ENCODE results near the gene DPEP2NB. TPM values are rescaled to one million over a fixed set of nuclear protein-coding genes. Genes with fewer than 3 reads are reported as not detected.
"Not testable (repeated sequence)": the region's sequence is repeated elsewhere in the genome, so short reads cannot be mapped to it uniquely, and the experiment has no call there.

Gene DPEP2NB
- total RNA-seq, 6 experiments from 2014 or later = not detected

DNA sequence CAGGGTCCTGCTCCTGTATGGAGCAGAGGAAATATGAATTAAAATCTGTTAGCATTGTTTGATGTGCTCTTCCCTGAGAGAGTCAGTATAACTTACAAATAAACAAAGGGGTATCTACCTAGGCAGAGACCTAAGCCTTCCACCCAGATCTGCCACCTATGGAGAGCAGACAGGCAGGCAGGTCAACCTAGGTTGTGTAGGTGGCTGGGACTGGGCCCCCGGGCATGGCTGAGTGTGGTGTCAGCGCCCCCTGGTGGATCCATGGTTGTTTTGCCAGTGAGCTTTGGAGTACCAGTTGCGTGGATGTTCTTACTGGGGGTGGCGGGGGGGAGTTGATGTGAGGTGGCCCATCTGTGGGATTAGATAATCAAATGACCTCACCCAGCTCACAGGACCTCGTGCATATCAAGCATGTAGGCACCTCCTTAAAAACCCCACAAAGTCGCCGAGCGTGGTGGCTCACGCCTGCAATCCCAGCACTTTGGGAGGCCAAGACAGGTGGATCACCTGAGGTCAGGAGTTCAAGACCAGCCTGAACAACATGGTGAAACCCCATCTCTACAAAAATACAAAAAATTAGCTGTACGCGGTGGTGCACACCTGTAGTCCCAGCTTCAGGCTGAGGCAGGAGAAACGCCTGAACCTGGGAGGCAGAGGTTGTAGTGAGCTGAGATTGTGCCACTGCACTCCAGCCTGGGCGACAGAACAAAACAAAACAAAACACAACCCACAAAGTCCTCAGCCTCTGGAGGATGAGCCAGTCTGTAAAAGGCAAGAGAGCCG lies 25.0 kb upstream of the DPEP2NB start:
- Mint-ChIP-seq H3K27me3 (ENCODE audit: insufficient read depth) (no peaks in the 10 kb centered on the region; the same call in 1 of the 2 replicates), H3K4me3 (no peak overlapping the region), H3K27ac (0 out of 2 replicates have a peak overlapping the region, but pooled peaks have one; percentile 35), H3K9me3 (no peaks in the 10 kb centered on the region), H3K4me1 (ENCODE audit: low read depth) (no peaks in the 10 kb centered on the region), H3K36me3 (ENCODE audit: low read depth) (no peaks in the 10 kb centered on the region; the same call in 1 of the 2 replicates)
- peak; percentile 42 for DNase-seq
- TF ChIP-seq, protein P1, sequence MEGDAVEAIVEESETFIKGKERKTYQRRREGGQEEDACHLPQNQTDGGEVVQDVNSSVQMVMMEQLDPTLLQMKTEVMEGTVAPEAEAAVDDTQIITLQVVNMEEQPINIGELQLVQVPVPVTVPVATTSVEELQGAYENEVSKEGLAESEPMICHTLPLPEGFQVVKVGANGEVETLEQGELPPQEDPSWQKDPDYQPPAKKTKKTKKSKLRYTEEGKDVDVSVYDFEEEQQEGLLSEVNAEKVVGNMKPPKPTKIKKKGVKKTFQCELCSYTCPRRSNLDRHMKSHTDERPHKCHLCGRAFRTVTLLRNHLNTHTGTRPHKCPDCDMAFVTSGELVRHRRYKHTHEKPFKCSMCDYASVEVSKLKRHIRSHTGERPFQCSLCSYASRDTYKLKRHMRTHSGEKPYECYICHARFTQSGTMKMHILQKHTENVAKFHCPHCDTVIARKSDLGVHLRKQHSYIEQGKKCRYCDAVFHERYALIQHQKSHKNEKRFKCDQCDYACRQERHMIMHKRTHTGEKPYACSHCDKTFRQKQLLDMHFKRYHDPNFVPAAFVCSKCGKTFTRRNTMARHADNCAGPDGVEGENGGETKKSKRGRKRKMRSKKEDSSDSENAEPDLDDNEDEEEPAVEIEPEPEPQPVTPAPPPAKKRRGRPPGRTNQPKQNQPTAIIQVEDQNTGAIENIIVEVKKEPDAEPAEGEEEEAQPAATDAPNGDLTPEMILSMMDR (IDR thresholded peaks at IDR 0.05) = peak; percentile 94

DNA sequence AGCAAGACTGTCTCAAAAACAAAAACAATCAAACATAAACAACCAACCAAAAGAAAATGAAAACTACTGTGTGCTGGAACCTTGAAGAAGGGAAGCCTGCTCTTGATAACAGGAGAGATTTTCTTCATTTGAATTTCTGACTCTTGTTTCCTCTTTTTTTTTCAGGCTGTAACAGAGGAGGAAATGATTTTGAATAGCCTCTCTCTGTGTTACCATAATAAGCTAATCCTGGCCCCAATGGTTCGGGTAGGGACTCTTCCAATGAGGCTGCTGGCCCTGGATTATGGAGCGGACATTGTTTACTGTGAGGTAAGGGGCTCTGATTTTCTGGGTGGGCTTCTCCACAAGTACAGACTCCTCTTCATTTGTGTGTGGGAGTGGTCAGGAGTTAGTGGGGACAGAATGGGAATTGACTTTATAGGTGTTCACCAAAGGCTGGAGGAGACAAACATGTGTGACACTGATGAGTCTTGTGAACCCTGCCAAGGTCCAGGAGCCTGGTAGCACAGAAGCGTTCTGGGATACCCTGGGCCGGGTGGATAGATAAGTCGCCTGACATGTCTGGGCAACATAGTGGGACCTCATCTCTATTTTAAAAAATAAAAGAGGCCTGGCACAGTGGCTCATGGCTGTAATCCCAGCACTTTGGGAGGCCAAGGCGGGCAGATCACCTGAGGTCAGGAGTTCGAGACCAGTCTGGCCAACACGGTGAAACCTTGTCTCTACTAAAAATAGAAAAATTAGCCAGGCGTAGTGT lies 22.3 kb upstream of the DPEP2NB start:
- H3K9me3 Mint-ChIP-seq = no peaks in the 10 kb centered on the region
- no peak for DNase-seq
- no peaks in the 10 kb centered on the region for H3K4me1 Mint-ChIP-seq (ENCODE audit: low read depth)
- TF ChIP-seq, protein P1 (IDR thresholded peaks at IDR 0.05) = no peak
- H3K27ac Mint-ChIP-seq = no peak overlapping the region
- no peaks in the 10 kb centered on the region; the same call in 1 of the 2 replicates for H3K36me3 Mint-ChIP-seq (ENCODE audit: low read depth)
- H3K4me3 Mint-ChIP-seq = no peak overlapping the region
- H3K27me3 Mint-ChIP-seq (ENCODE audit: insufficient read depth) = no peaks in the 10 kb centered on the region; the same call in 1 of the 2 replicates

DNA sequence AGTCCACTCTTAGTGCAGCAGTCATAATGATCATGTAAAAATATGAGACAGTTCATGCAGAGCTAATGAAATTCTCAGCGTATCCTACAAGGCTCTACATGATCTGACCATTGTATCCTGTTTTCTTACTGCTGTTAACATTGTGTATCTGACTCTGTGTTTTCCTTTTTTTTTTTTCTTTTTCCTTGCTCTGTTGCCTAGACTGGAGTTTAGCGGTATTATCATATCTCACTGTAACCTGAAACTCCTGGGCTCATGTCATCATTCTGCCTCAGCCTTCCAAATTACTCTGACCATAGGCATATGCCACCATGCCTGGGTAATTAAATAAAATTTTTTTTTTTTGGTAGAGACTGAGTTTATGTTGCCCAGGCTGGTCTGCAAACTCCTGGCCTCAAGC lies 19.5 kb upstream of the DPEP2NB start:
- Mint-ChIP-seq H3K27me3 (ENCODE audit: insufficient read depth) (no peaks in the 10 kb centered on the region; the same call in 1 of the 2 replicates), H3K27ac (no peak overlapping the region), H3K9me3 (no peaks in the 10 kb centered on the region), H3K36me3 (ENCODE audit: low read depth) (peaks cover 5% of the 10 kb centered on the region; the same call in 1 of the 2 replicates), H3K4me1 (ENCODE audit: low read depth) (peaks cover 19% of the 10 kb centered on the region), H3K4me3 (no peak overlapping the region)
- TF ChIP-seq, protein P1 (IDR thresholded peaks at IDR 0.05) = no peak
- DNase-seq = no peak

DNA sequence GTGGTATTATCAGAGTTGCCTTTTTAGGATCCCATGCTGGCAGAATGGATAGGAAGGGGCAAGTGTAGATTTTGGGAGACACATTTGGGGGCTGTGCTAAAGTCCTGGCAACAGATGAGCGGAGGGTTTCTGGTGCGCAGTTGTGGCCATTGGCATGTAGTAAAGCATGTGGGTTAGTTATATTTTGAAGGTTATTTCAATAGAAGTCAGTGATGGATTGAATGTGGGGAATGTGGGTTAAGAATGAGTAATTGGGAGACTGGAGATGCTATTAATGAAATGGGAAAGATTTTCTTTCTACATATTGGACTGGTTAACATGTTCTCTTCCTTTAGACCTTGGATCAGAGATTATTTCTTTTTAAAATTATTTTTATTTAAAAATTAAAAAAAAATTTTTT lies 17.4 kb upstream of the DPEP2NB start:
- Mint-ChIP-seq H3K4me1 (ENCODE audit: low read depth) (peaks cover 24% of the 10 kb centered on the region), H3K27me3 (ENCODE audit: insufficient read depth) (no peaks in the 10 kb centered on the region), H3K9me3 (no peaks in the 10 kb centered on the region), H3K36me3 (ENCODE audit: low read depth) (peaks cover 6% of the 10 kb centered on the region), H3K27ac (no peak overlapping the region), H3K4me3 (no peak overlapping the region)
- TF ChIP-seq, protein P1 (IDR thresholded peaks at IDR 0.05) = no peak
- DNase-seq = no peak

DNA sequence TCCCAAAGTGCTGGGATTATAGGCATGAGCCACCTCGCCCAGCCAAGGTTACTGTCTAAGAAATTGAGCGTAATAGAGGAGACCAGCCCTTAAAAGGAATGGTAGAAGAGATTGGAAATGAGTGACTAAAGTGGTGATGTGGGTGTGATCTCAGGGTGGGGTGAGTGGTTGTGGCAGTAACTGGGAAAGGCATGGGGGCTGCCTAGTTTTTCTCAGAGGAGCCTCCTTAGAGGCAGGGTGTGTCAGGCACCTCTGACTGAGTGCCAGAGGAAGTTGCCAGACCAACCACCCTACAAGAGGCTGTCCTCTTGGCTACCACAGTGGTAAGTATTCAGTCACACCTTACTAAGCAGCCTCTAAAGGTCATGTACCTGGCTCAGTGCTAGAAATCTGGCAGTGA lies 16.2 kb upstream of the DPEP2NB start:
- H3K36me3 Mint-ChIP-seq (ENCODE audit: low read depth) = peaks cover 14% of the 10 kb centered on the region
- no peak overlapping the region for H3K4me3 Mint-ChIP-seq
- H3K4me1 Mint-ChIP-seq (ENCODE audit: low read depth) = peaks cover 24% of the 10 kb centered on the region
- TF ChIP-seq, protein P1 (IDR thresholded peaks at IDR 0.05) = no peak
- DNase-seq = no peak
- no peaks in the 10 kb centered on the region for H3K9me3 Mint-ChIP-seq
- H3K27ac Mint-ChIP-seq = peak overlapping the region; percentile 3
- H3K27me3 Mint-ChIP-seq (ENCODE audit: insufficient read depth) = no peaks in the 10 kb centered on the region

DNA sequence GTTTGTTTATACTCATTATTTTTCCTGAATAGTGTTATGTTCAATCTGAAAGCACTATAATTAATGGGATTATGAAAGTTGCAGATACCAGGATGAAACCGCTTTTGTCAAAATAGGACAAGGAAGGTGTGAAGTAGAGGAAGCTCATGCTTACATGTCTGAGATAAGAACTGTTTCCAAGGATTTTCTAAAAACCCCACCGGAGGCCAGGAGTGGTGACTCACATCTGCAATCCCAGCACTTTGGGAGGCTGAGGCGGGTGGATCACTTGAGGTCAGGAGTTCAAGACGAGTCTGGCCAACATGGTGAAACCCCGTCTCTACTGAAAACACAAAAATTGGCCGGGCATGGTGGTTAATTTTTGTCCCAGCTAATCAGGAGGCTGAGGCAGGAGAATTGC lies 14.4 kb upstream of the DPEP2NB start:
- H3K36me3 Mint-ChIP-seq (ENCODE audit: low read depth) = peaks cover 19% of the 10 kb centered on the region
- H3K4me3 Mint-ChIP-seq; H3K9me3 Mint-ChIP-seq; H3K27me3 Mint-ChIP-seq (ENCODE audit: insufficient read depth): not testable (repeated sequence)
- H3K27ac Mint-ChIP-seq = 0 out of 2 replicates have a peak overlapping the region, but pooled peaks have one; percentile 33
- peak; percentile 4 for DNase-seq
- H3K4me1 Mint-ChIP-seq (ENCODE audit: low read depth) = peaks cover 24% of the 10 kb centered on the region

Data from HFFc6 (cell line).